SU-DHL-6 (cell line): ENCODE results near the gene ANKS1B.

Source experiments
- EZH2phosphoT487 ChIP-seq: fragments of 200-600 bp; sonication (generic), shearing (Covaris generic); conservative IDR thresholded peaks from 2 replicates; pipeline ENCODE4 v1.6.1; 2018; ENCODE audit warnings: mild to moderate bottlenecking, antibody characterized with exemption, low read length, moderate library complexity, mixed read lengths
- TF ChIP-seq, protein P1 (sequence below): fragments of 200-600 bp; sonication (generic); IDR thresholded peaks from one replicate; pipeline ENCODE4 v1.5.1; 2017; ENCODE audit warnings: antibody characterized with exemption, mild to moderate bottlenecking, low read length, moderate library complexity; ENCODE audit not compliant: insufficient read depth, poor library complexity, severe bottlenecking

DNA sequence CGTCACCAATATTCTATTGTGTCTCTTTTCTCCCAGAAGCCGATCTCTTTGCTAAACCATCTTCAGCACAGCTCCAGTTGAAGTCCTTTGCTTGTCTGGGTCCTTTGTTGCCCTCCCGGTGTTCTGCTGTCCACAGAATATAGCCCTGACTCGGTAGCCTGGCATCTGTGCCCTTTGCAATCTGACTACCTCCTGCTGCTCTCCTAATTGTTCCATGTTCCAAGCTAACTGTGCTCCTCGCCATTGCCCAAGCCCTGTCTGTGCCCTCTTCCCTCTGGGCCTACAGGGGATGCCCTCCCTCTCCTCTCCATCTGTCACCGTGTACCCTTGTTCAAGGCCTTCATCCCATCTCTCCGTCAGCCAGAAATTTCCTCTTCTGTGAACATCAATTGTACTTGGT is 1033.3 kb downstream of the ANKS1B start:
- TF ChIP-seq, protein P1, sequence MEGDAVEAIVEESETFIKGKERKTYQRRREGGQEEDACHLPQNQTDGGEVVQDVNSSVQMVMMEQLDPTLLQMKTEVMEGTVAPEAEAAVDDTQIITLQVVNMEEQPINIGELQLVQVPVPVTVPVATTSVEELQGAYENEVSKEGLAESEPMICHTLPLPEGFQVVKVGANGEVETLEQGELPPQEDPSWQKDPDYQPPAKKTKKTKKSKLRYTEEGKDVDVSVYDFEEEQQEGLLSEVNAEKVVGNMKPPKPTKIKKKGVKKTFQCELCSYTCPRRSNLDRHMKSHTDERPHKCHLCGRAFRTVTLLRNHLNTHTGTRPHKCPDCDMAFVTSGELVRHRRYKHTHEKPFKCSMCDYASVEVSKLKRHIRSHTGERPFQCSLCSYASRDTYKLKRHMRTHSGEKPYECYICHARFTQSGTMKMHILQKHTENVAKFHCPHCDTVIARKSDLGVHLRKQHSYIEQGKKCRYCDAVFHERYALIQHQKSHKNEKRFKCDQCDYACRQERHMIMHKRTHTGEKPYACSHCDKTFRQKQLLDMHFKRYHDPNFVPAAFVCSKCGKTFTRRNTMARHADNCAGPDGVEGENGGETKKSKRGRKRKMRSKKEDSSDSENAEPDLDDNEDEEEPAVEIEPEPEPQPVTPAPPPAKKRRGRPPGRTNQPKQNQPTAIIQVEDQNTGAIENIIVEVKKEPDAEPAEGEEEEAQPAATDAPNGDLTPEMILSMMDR = no peak
- TF ChIP-seq EZH2phosphoT487 = no peak
